ENCODE measurements around the gene PARP1. TPM values are rescaled to one million over a fixed set of nuclear protein-coding genes. Genes with fewer than 3 reads are reported as not detected.

The PARP1 gene
- total RNA-seq, 1 experiment from 2014 or later: 213 TPM

DNA sequence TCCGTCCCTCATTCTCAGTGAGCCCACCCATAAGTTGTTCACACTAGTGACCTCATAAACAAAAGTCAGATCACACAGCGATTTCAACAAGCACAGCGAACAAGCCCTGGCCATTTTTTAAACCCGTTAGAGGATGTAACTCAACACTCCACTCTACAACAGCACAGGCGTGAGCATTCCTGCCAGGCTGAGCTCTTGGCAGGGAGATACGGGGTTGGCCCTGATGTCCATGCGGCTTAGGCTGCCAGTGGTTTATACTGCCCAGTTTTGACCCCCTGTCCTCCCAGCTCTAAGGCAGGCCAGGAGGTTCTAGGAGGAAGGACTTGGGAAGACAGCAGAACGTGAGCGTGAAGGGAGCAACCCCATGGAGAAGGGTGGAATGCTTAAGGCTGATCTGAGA is 35.0 kb downstream of the PARP1 start:
- ATAC-seq: no peak
- Histone ChIP-seq H3K4me2 (ENCODE audit: low read length) (no peak overlapping the region), H3K4me3 (replicated peaks in 1 of 2; ENCODE audit: low read depth in 1 of 2, low read length in 2 of 2) (no peak overlapping the region), H3K9me2 (ENCODE audit: insufficient read depth) (no peaks in the 10 kb centered on the region), H3K79me2 (ENCODE audit: insufficient read depth, low read length) (no peaks in the 10 kb centered on the region), H2AFZ (ENCODE audit: low read depth, low read length, poor library complexity, severe bottlenecking) (no peak overlapping the region), H3K9me3 (ENCODE audit: control insufficient read depth in 1 of 2, insufficient read depth in 1 of 2, low read depth in 1 of 2, low read length in 2 of 2) (no peaks in the 10 kb centered on the region), H3K9ac (ENCODE audit: low read length) (no peak overlapping the region), H3K4me1 (ENCODE audit: control insufficient read depth in 1 of 2, insufficient read depth in 2 of 2, low read length in 2 of 2) (no peaks in the 10 kb centered on the region), H3K36me3 (ENCODE audit: control insufficient read depth in 1 of 2, insufficient read depth in 2 of 2, low read length in 2 of 2) (peaks cover 61 to 73% of the 10 kb centered on the region in 2 experiments), H4K20me1 (ENCODE audit: insufficient read depth) (no peaks in the 10 kb centered on the region), H3K27me3 (ENCODE audit: insufficient read depth, low read length) (no peaks in the 10 kb centered on the region), H3K27ac (ENCODE audit: low read depth, low read length) (no peak overlapping the region)
- ChIA-PET POLR2A (no interaction called here), CTCF (no interaction called here), RAD21 (ENCODE audit: low non-redundant PET in 1 of 2, low total read pairs in 2 of 2, uncharacterized antibody in 2 of 2, unreplicated experiment in 2 of 2) (no interaction called here)
- no peak for TF ChIP-seq FOSL1 (IDR thresholded peaks at IDR 0.05; ENCODE audit: low read depth)
- TF ChIP-seq EGR1 (IDR thresholded peaks at IDR 0.05; ENCODE audit: low read depth): no peak
- TF ChIP-seq, protein P1, sequence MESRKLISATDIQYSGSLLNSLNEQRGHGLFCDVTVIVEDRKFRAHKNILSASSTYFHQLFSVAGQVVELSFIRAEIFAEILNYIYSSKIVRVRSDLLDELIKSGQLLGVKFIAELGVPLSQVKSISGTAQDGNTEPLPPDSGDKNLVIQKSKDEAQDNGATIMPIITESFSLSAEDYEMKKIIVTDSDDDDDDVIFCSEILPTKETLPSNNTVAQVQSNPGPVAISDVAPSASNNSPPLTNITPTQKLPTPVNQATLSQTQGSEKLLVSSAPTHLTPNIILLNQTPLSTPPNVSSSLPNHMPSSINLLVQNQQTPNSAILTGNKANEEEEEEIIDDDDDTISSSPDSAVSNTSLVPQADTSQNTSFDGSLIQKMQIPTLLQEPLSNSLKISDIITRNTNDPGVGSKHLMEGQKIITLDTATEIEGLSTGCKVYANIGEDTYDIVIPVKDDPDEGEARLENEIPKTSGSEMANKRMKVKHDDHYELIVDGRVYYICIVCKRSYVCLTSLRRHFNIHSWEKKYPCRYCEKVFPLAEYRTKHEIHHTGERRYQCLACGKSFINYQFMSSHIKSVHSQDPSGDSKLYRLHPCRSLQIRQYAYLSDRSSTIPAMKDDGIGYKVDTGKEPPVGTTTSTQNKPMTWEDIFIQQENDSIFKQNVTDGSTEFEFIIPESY (IDR thresholded peaks at IDR 0.05; ENCODE audit: extremely low read depth, insufficient replicate concordance, low read length): no peak
- TF ChIP-seq TCF7L2 (IDR thresholded peaks at IDR 0.05; ENCODE audit: borderline replicate concordance, extremely low read depth, insufficient read depth, insufficient read length): no peak
- no peak for TF ChIP-seq ELF1 (IDR thresholded peaks at IDR 0.05; ENCODE audit: borderline replicate concordance, low read depth)
- TF ChIP-seq ZFX (IDR thresholded peaks at IDR 0.05): no peak
- TF ChIP-seq, protein P2, sequence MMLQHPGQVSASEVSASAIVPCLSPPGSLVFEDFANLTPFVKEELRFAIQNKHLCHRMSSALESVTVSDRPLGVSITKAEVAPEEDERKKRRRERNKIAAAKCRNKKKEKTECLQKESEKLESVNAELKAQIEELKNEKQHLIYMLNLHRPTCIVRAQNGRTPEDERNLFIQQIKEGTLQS (IDR thresholded peaks at IDR 0.05): no peak
- TF ChIP-seq CEBPB (IDR thresholded peaks at IDR 0.05; ENCODE audit: low read depth): no peak
- no peak for TF ChIP-seq POLR2AphosphoS5 (IDR thresholded peaks at IDR 0.05; ENCODE audit: low read depth, low read length)
- intact Hi-C loops (cut with micrococcal nuclease): no loop called here
- DNase-seq (ENCODE audit: low read depth, low spot score): no peak
- no TSS peak for BruUV-seq (replicated peaks)

All from HCT116 (cell line).